H1 (cell line): ENCODE measurements around the gene PCDHGB3. TPM values are rescaled to one million over a fixed set of nuclear protein-coding genes. Genes with fewer than 3 reads are reported as not detected.

ENCODE experiments used
- HDAC2 ChIP-seq, 2 experiments: fragments of 300-600 bp in 1 of 2; sonication (generic) in 1 of 2; IDR thresholded peaks; 2 replicates each; pipeline ENCODE4 v1.6.1; 2011 to 2012; ENCODE audit warnings: low read depth in 2 of 2, low read length in 2 of 2, mild to moderate bottlenecking in 2 of 2, moderate library complexity in 2 of 2, borderline replicate concordance in 1 of 2, inconsistent platforms in 1 of 2
- HDAC6 ChIP-seq: IDR thresholded peaks from one replicate; pipeline ENCODE4 v1.7.1; 2012; ENCODE audit warnings: low read depth, mild to moderate bottlenecking, inconsistent platforms, low read length, moderate library complexity
- SRF ChIP-seq: IDR thresholded peaks from 2 replicates; pipeline ENCODE4 v1.6.1; 2011; ENCODE audit warnings: mild to moderate bottlenecking, low read depth, low read length, moderate library complexity
- polyA plus RNA-seq, 7 experiments: library from polyadenylated mRNA; depleted of rRNA in 3 of 7; stranded (reverse) in 5 of 7; unstranded in 2 of 7; fragments of >200 nt in 5 of 7; fragments of 200-250 nt in 2 of 7; gene quantifications; 1 replicate in 5 of 7; 2 replicates in 1 of 7; 4 replicates in 1 of 7; pipeline versions ENCODE4 v1.2.1 to v1.2.3, GENCODE V29; 2011 to 2013; ENCODE audit warnings: missing spikeins in 2 of 7, mixed read lengths in 2 of 7
- total RNA-seq: library from RNA; stranded (reverse); fragmentation: NEBNext Ultra II Directional; extraction: Animal tissue kit (Norgen Biotek cat#: 25700); gene quantifications from 2 replicates; pipeline ENCODE4 v1.2.1, GENCODE V29; 2021

PCDHGB3 gene
- total and polyA plus RNA-seq, 2 of the 8 experiments (the other 6 are each of a cell fraction or from before 2014, with no cell fraction given), result 1.6 to 1.9 TPM

- no peak for TF ChIP-seq SRF
- TF ChIP-seq HDAC6, result no peak
- no peak for TF ChIP-seq HDAC2 (IDR thresholded peaks at IDR 0.05; ENCODE audit: borderline replicate concordance in 1 of 2, low read depth in 2 of 2, low read length in 2 of 2)
Observed at GRCh38 chr5:141355641-141356040, 14.4 kb upstream of the PCDHGB3 start (continued).
